OCI-LY7 (cell line): ENCODE results near the gene SLC9A2.

Experiments
- CTCF ChIP-seq: fragments of 200-600 bp; sonication (generic); conservative IDR thresholded peaks from 2 replicates; pipeline ENCODE4 v1.5.1; 2014; ENCODE audit warnings: mild to moderate bottlenecking, antibody characterized with exemption, low read length, moderate library complexity, mixed read lengths
- EZH2phosphoT487 ChIP-seq: fragments of 200-600 bp; sonication (generic); IDR thresholded peaks from 2 replicates; pipeline ENCODE4 v1.6.1; 2018; ENCODE audit warnings: low read depth, borderline replicate concordance, mild to moderate bottlenecking, mixed run types, antibody characterized with exemption, low read length, moderate library complexity, mixed read lengths

- TF ChIP-seq CTCF (no peak), EZH2phosphoT487 (no peak)
Measured at GRCh38 chr2:102603904-102604303, 15.4 kb upstream of the SLC9A2 start.
